SH-SY5Y (cell line): Measurements from ENCODE around the gene VARS2.

ENCODE experiments used
- GATA2 ChIP-seq: IDR thresholded peaks from 2 replicates; pipeline ENCODE4 v1.6.1; 2011; ENCODE audit warnings: mild to moderate bottlenecking, low read depth, low read length
- GATA3 ChIP-seq: IDR thresholded peaks from 2 replicates; pipeline ENCODE4 v1.6.1; 2011; ENCODE audit warnings: low read depth, mild to moderate bottlenecking, low read length, moderate library complexity

DNA sequence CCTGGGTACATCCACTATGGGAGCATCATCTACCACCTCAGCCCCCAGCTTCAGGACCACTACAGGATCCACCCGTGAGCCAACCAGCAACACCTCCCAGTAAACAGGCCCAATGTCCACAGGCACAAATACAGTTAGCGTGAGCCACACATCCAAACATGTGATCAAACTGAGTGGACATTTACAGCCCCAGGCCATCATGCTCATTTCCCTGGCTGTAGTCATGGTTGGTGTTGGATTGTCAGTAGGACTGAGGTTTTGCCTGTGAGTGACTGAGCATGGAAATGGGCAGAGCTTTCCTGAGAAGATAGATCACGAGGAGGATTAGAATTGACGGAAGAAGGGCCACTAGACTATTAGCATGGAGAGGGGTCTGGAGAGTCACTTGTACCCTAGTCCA is 58.8 kb downstream of the VARS2 start:
- TF ChIP-seq GATA2 (no peak), GATA3 (no peak)
